Measurements from ENCODE around the gene KCNK1. TPM values are rescaled to one million over a fixed set of nuclear protein-coding genes. Genes with fewer than 3 reads are reported as not detected.

Gene KCNK1
- total RNA-seq, 1 donor from 2014 or later = 5.3 TPM

DNA sequence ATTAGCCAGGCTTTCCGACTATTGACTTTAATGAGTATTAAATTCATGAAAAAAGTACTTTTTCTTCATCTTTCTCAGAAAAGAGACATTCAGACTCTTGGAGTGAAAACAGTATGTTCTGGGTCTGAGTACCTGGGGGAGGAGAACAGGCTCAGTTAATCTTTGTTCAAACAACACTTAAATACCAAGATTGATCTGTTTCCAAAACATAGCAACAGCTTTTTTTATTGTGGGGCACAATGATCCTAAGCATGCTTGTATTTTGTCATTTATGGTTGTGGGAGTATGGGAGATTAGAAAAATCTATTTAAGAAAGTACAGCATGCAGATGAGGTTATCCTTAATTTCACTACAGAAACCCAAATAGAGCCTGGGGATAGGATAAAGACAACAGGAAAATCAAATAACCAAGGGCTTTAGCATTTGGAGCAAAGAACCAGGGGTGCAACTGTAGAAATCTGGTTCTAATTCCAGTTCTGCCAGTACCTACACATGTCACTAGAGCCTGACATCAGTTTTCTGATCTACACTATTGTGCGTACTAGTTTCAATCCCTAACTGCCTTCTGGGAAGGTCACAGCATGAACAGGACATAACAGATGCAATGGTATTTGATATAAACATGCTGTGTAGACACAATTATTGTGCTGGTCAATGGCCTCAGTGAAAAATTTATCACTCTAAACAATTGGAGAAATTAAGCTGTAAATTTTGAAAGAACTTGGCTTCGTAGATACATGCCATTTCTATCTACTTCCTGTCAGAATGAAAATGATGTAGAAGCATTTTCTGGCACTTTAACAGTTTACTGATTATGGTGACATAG, 91.2 kb downstream of the KCNK1 start:
- DNase-seq = no peak

DNA sequence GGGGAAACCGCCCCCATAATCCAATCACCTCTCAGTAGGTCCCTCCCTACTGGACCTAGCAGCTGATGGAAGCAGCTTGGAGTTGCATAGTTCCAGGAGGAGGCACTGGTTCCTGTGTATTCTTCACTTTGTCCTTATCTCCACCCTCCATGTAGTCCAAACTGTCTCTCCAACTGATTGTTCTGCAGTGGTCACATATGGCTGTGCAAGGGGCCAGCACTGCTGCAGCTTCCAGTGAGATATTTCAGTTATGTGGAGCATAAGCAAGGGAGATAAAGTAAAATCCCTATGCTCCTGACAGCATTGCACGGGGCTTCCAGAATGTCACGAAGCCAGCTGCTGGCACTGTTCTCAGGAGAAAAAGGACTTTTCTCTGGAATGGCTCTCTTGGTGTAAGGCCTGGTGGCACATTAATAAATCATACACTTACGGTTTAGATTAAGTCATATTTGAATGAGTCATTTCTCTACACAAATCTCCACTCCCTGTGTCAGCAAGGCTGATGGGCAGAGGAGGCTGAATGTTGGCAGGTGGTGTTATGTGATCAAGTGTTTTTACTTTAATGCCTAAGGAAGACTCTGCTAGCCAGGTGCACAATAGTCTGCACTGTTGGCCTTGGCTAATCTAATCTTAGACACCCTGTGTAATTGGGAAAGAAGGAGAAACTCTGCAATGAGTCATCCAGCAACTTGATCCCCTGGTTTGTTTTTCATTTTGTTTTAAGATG, 93.4 kb downstream of the KCNK1 start:
- DNase-seq = no peak

GRCh38 chr1:233707880-233708815, 94.2 kb downstream of the KCNK1 start:
- DNase-seq = no peak

GRCh38 chr1:233710031-233710430, 96.1 kb downstream of the KCNK1 start:
- DNase-seq = no peak

DNA sequence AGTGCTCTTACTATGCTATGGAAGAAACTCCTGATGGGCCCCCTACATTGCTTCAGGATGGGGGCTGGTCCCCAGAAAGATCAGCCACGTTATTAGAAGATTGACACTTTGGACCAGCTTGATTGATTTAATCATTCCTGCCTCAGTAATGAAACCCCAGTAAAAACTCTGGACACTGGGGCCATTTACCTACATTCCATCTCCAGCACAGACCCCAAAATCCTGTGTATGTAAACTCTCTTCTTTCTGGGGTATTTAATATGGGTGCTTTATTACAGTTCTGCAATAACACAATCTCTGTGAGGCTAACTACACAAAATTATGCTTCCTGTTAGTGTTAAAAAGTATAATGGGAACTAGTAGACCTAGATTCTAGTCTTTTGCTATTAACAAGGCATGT, 96.6 kb downstream of the KCNK1 start:
- no peak for DNase-seq

DNA sequence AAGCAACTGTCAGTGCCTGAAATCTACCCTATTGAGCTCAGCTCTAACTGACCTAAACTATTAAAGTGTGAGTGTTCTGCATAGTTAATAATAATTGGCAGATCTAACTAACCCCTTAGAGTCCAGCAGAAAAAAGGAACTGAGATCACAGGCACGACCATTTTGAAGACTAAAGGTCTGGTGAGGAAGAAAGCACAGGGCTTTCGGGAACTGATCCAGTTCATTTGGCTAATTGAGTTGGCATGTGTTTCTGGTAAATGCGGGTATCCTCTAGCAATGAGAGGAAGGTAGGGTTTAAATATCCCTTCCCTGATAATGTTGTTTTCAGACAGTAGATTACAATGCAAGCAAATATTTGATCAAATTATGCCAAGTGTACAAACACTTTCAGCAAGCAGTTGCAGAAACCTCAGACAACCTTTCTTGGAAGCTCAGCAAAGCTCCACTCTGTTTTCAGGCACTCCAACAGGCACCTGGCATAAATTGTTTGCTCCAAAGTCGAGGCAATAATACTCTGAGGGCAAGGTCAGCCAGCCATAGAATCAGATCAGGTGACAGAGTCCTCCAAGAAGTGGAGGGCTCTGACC, 100.8 kb downstream of the KCNK1 start:
- no peak for DNase-seq

DNA sequence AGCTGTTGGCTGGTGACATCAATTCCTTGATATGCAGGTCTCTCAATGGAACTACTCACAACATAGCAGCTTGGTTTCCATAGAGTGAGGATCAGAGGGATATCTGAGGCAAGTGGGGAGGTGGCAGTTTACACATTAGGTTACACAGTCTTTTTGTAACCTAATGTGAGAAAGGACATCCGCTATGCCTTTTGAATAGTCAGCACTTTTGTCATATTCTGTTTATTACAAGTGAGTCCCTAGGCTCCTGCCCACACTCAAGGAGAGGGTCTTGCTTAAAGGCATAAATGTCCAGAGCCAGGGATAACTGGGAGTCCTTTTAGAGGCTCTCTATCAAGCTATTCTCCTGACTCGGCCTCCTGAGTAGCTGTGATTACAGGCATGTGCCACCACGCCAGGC, 104.2 kb downstream of the KCNK1 start:
- DNase-seq = no peak

GRCh38 chr1:233719655-233720341, 105.9 kb downstream of the KCNK1 start:
- no peak for DNase-seq

DNA sequence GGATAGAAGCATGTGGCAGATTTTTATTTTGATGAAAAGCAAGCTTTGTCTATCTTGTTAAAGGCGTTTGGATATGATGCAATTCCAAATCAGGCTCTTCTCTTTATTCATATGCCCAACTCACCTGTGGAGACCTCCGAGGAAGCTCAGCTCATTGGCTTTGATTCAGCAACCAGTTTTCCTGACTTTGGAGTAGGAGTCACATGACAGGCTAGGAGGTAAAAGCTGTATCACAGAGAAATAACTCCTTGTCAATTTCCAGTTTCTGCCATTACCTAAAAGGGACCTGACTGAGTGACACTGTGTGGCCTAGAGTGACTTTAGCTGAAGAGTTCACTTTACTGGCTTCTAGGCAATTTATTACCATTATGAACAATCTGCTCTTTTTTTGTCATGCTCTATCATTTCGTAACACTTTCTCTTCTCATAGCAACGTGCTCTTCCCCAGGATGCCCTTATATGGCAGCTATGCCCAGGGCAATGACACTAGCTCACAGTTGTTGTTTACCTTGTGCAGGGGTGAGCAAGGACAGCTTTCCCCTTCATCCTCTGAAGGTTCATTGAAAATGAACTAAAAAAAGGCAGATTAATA, 107.2 kb downstream of the KCNK1 start:
- no peak for DNase-seq

Small RNA genes within 50 kb of the gene (small RNA-seq; reads per million reads assigned to genes)
- not detected for gene MIR4427

All from occipital lobe (tissue), 3 donors.